ENCODE data around the gene STK4.

Gene STK4

DNA sequence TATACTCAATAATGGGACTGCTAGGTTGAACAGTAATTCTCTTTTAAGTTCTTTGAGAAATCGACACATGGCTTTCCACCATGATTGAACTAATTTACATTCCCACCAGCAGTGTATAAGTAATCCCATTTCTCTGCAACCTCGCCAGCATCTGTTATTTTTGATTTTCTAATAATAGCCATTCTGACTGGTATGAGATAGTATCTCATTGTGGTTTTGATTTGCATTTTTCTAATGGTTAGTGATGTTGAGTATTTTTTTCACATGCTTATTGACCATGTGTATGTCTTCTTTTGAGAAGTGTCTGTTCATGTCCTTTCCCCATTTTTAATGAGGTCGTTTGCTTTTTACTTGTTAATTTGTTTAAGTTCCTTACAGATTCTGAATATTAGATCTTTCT, 66.5 kb downstream of the STK4 start:
- DNase-seq: peak; percentile 54

GRCh38 chr20:45034436-45034835, 68.1 kb downstream of the STK4 start:
- no peak for DNase-seq

GRCh38 chr20:45036044-45036755, 69.9 kb downstream of the STK4 start:
- DNase-seq: peak; percentile 91

DNA sequence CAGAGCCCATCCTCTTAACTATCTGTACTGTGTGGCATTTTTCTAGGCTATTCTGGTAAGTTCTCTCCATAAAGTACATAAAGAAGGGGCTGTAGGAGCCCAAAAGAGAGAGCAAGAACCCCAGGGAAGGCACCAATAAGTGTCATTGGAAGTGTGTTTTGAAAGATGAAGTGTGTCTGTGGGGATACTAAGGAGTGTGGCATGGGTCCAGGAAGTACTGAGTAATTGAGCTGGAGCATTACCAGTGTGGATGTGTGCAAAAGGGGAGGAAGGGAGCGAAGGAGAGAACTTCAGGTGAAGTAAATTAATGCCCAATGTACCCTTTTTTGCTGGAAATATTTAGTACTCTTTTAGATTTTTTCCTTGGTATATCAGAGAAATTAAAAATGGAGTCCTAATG, 70.7 kb downstream of the STK4 start:
- peak; percentile 68 for DNase-seq

DNA sequence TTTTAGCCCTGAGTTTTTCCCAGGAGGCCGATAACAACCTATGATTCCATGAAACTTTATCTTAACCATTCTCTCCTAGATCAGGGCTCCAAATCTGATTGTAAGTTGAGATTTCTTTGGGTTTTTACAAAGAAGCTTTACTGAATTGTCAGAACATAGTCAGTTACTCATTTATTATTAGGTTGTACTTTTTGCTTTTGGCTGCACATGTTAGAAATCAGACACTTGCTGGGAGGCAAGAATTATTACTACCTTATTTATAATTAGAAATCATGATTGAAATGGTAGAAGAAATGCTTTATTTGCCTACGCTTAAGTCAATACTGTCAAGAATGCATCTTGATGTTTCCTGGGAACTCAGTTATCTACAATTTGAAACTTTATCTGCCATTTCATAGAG, 71.3 kb downstream of the STK4 start:
- DNase-seq: no peak

- peak; percentile 50 for DNase-seq
These were observed 72.6 kb downstream of the STK4 start for GRCh38 chr20:45038745-45039474.

GRCh38 chr20:45039475-45039820, 73.1 kb downstream of the STK4 start:
- DNase-seq: no peak

- DNase-seq: peak; percentile 73
These were observed 75.4 kb downstream of the STK4 start for GRCh38 chr20:45041464-45042337.

DNA sequence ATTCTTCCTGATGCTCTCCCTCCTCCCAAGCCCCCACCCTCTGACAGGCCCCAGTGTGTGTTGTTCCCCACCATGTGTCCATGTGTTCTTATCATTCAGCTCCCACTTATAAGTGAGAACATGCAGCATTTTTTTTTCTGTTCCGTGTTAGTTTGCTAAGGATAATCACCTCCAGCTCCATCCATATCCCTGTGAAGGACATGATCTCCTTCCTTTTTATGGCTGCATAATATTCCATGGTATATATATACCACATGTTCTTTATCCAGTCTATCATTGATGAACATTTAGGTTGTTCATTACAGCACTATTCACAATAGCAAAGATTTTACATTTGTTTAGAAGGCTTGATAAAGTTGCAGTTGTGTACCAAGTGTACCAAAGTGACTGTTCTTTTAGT, 76.7 kb downstream of the STK4 start:
- DNase-seq: no peak

GRCh38 chr20:45044084-45044573, 77.8 kb downstream of the STK4 start:
- peak; percentile 82 for DNase-seq

DNA sequence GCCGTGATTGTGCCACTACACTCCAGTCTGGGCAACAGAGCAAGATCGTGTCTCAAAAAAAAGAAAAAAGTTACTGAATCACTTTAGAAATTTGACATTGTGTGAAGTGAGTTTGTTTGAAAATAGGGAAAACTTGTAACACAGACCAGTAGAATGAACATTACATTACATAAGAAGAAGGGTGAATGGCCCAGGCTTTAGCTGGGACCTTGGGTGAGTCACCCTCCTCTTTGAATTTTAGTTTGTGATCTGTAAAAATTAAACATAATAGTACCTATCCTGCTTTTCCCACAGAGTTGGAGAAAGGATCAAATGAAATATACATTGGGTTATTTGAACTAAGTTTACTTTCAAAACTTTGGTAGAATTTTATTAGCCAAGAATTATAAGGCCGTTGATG, 78.3 kb downstream of the STK4 start:
- peak; percentile 24 for DNase-seq

DNA sequence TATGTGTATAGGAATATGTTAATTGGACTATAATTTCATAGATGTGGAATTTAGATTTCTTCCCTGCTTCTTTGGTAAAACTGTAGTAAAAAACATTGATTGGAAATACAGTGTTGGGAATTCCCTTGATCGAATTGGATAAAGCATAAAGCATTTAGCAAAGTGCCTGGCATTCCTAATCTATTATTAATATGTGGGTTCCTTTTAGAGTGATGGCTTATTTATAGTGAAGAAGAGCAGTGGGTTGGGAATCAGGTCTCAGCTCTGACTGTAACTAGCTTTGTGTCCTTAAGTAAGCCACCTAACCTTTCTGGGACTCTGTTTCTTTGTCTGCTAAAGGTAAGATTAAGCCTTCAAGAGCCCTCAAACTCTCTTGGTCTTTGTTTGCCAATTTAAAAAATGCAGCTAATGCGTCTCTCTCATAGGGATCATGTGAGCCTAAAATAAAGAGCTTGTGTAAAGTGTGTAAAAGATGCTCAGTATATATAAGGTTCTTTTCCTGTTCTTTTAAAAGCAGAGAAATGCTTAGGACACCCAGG, 81.3 kb downstream of the STK4 start:
- peak; percentile 43 for DNase-seq

GRCh38 chr20:45049438-45049837, 83.1 kb downstream of the STK4 start:
- no peak for DNase-seq

DNA sequence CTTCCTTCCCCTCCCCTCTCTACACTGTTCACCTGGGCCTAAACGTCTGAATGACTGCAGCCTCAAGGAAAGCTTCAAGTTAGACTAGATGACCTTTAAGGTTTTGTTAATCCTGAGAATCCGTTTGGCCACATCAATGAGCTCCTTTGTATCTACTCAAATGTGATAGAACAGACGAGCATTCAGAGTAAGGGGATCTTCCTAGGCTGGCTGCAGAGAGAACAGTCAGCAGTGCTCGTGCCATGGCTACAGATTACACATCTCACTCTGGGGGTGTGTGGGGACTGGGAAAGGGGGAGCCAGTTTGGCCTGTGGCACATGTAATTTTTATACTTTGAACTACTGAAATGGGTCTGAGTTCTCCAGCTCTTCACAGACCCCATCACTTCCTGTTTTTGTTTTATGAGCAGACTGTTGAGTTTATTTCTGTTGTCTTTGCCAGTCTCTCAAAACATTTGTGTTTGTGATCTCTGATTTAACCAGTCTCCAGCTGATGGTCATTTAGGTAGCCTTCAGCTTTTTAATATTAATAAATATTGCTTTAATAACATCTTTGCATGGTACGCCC, 83.7 kb downstream of the STK4 start:
- DNase-seq: no peak

DNA sequence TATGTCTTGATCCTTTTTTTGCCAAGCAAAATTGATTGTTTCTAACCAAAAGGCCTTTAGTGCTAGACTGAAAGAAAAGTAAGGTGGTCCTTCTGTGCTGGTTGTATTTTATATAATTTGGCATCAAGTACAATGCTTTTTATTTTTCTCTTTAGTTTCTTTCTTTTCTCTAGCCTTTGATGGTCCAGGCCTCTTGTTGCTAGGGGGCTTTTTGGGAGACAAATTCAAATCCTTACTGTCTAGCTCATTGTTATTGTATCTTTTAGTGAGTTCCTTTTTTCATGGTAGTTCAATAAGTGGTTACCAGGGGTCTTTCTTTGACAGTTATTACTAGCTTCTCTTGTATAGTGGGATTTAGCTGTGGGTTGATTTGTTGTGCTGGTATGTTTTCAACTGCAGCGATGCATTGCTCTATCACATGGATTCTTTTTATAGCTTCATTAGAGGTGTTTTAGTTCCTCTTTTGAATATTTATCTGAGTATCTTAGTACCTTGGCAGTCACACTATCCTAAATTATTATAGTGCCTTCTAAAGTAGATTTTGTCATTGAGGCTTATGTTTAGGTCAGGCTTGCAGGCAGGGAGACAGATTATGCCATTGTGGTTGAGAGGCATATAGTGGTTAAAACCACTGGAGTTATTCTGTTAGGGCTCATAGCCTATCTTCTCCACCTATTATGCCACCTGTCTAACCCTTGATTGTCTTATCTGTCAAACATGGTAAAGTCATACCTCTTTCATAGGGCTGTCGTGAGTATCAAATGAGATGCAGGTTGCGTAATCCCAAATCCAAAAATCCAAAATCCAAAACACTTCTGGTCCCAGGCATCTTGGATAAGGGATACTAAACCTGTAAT, 85.1 kb downstream of the STK4 start:
- DNase-seq: no peak

DNA sequence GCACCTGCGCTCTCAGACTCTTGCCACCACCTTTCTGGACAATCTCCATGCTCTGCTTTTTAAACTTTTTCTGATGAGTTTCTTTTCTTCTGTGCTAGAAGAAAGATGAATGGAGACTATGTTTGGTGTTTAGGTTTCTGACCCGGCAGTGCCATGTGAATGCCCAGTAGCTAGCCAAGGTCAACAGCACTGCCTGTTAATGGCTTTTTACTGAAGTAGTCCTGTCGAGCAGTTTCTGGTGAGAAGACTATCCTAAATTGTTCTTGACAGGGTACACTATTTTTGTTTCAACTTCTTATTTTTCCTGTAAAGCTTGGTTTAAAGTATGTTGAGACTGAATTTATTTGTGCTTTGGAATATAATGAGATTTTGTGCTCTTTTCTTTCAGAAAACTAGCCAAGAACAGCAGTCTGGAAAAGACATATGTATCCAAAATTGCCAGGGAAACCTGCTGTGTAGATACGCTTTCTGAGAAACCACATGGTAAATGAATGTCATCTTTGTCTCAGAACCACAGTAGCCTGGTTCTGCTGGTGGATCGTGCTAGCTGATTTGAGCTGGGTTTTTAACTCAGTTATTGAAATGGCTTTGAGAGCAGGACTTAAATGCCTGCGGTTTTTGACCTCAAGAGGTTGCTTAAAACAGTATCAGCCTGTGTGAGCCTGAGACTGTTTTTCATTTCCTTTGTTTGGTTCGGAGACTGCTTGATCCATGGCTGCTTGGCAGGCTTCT, 86.6 kb downstream of the STK4 start:
- DNase-seq: peak; percentile 73

DNA sequence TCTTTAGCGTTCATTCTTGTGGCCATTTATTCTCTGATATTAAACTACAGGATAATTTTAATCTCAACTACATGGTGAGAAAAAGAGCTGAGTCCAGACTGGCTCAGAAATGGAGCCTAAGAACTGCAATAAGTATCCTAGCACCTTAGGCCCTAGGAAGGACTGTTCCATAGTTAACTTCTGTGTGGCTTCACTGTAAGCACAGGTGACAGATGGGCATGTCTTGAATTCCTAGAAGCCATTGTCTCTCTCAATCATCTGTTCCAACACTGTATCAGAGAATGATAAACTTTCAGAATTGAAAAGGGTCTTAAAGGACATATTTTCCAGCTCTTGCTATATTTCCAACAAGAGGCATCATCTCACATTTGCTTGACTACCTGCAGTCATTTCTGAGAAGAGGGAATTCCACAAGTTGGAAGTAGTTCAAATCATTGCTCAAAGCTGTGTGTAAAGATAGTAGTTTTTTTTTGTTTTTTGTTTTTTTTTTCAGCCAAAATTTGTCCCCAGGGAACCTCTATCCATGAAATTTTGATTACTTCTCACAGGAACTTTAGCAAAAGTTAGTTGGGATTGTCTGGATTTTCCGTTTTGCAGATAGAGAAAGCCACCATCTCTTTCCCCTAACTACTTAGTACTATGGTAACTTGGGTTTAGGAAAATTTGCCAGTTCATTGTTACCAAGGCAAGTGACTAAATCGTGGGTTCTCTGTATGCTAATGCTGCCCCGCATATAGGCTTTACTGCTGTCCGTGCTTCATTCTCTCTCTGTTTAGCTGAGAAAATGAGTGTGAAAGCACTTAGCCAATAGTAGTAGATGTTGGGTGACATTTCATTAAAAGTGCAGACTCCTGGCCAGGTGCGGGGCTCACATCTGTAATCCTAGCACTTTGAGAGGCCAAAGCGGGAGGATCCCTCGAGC, 87.4 kb downstream of the STK4 start:
- no peak for DNase-seq

DNA sequence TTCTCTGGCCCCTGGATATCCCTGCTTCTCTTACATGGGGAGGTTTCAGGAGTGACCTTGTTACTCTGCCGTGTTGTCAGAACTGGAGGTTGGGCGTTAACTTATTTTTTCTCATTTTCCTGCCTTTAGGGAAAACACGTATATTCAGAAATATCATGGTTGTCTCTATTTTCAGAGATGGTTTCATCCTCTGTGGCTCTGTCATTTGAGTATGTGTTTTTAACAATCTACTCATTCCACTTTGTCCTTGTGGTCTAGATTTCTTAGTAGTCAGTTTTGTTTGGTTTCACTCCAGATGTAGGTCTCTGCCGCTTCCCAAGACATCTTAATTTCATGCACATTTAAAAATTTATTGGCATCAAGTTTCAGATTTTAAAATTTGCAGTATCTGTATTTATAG, 88.7 kb downstream of the STK4 start:
- DNase-seq: peak; percentile 23

DNA sequence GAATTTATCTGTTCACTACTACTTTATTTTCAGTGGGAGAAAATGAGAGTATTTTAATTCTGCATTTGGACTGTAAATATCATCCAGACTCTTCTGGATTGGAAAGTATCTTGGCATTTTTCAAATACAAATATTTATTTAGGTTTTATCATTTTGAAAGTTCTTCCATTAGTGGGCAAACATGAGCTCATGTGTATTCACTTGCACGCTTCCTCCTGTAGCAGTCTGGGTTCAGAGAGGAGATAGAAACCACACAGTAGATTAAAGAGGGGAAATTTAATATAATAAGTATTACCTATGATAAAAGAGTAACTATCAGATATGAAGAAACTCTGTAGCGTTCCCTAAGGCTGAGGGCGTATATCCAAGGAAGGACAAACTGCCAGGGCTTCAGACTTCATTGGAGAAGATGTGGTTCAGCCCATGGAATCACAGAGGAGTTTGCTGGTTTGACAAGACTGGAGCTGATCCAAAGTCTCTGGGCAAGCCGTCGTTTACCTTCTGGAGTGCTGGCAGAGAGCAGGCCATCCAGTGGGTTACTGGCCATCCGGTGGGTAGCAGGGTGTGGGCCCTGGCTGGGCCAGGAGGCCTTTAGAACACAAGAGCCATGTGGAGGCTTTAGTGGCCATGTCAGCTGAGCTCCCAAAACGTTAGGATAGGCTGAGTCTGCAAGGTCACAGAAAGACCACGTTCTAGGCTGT, 90.3 kb downstream of the STK4 start:
- no peak for DNase-seq

Data from EL (cell line).